ENCODE data around the gene RFX8. TPM values are rescaled to one million over a fixed set of nuclear protein-coding genes. Genes with fewer than 3 reads are reported as not detected.

Gene RFX8
- total and polyA plus RNA-seq, 9 of the 15 experiments (the other 6 are each of a cell fraction or from before 2014, with no cell fraction given) = not detected

DNA sequence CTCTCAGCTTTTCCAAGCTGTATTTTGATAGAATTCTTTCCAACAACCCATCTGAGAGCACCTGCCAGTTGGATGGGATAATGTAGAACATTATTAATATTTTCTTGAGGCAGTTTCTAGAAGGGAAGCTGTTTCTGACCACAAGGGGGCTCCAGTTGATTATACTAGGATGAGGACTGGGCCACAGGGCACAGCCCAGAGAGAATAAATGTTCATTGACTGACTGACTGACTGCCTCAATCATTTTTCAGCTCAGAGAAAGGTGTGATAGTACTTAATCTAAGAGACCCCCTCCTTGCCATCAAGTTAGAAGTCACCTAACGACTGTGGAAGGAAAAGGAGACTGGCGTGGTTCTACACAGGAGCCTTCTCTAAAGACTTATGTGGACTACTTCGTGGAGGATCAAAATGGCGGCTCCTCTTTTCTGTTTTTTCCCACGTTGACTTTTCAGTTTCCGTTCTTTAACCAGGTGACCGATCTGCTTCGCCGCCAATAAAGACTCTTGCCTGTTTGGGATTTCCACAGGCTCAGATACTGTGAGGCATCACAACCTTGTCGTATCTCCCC, 55.7 kb downstream of the RFX8 start:
- H3K79me2 ChIP-seq (ENCODE audit: control insufficient read depth, insufficient read depth, low read length) = no peaks in the 10 kb centered on the region
- no peaks in the 10 kb centered on the region for H3K4me1 ChIP-seq (replicated peaks in 1 of 2; ENCODE audit: control insufficient read depth in 2 of 2, insufficient read depth in 2 of 2, low read length in 2 of 2)
- DNase-seq (ENCODE audit: extremely low read depth in 1 of 4, low spot score in 3 of 4) = peak; percentile 55 to 75 (median 62)
- 17% methylated on average over 10 of the region's 10 CpGs for WGBS (ENCODE audit: insufficient coverage, low coverage, missing lambda C conversion rate)
- peaks cover 4 to 41% of the 10 kb centered on the region in 2 experiments; a peak in 3 of 5 replicates for H3K27me3 ChIP-seq (ENCODE audit: control insufficient read depth in 2 of 2, insufficient read depth in 2 of 2, low read length in 2 of 2)
- H3K9me1 ChIP-seq (ENCODE audit: control insufficient read depth, insufficient read depth, low read length) = no peaks in the 10 kb centered on the region
- H3K9me3 ChIP-seq (replicated peaks; ENCODE audit: control insufficient read depth, insufficient read depth, low read depth, low read length) = 0 out of 2 replicates have a peak, but pooled peaks cover 2% of the 10 kb centered on the region
- no peaks in the 10 kb centered on the region for H3K36me3 ChIP-seq (ENCODE audit: control insufficient read depth, insufficient read depth, low read length)
- H2AFZ ChIP-seq (ENCODE audit: low read depth, low read length) = peak overlapping the region; percentile 72
- peak overlapping the region; percentile 29; the same call in 1 of the 2 replicates for H3K4me2 ChIP-seq (ENCODE audit: insufficient read depth, low read length)
- no peak overlapping the region for H3K4me3 ChIP-seq
- H4K20me1 ChIP-seq (replicated peaks; ENCODE audit: control insufficient read depth, insufficient read depth, low read length) = no peaks in the 10 kb centered on the region
- in situ Hi-C loops (cut with MboI) = loop anchor here (10.0 kb wide), 1 partner anchor 406 kb away; no protein-coding TSS in a partner anchor
- ChIA-PET CTCF (ENCODE audit: low intra/inter-chr PET ratio) (interaction anchor here (0.6 to 2.1 kb wide), 3 partner anchors 235 to 455 kb away, joined by 3 to 9 read pairs (median 4); no protein-coding TSS in a partner anchor), POLR2A (no interaction called here)
- BruUV-seq (replicated peaks) = no TSS peak
- intact Hi-C loops (cut with micrococcal nuclease) = loop anchor here (1.0 to 10.0 kb wide), 4 partner anchors 77 to 566 kb away; no protein-coding TSS in a partner anchor
- no peak overlapping the region for H3K27ac ChIP-seq (ENCODE audit: extremely low read depth, low read depth, low read length)
- H3K9ac ChIP-seq (ENCODE audit: insufficient read depth in 1 of 2, low read depth in 2 of 2, low read length in 2 of 2) = no peak overlapping the region
- ATAC-seq = peak; percentile 98
- FAIRE-seq = peak; percentile 77
- TF ChIP-seq L3MBTL2 (IDR thresholded peaks at IDR 0.05) (peak; percentile 70), YY1 (IDR thresholded peaks at IDR 0.05; ENCODE audit: borderline replicate concordance in 1 of 3, control insufficient read depth in 1 of 3, extremely low read depth in 1 of 3, insufficient read depth in 3 of 3, insufficient read length in 1 of 3, insufficient replicate concordance in 2 of 3, low read depth in 1 of 3, low read length in 2 of 3) (peak in 2 of 3 experiments; percentile 13 to 54), ZNF3 (CRISPR knock-in tag; IDR thresholded peaks at IDR 0.05) (peak; percentile 99), SMC3 (conservative IDR thresholded peaks at IDR 0.05; ENCODE audit: insufficient read depth, low read depth, low read length) (0 out of 2 replicates have a peak, but pooled peaks have one; percentile 50), RBM25 (IDR thresholded peaks at IDR 0.05; ENCODE audit: low read depth, low read length, severe bottlenecking) (peak; percentile 44), STAG1 (CRISPR knock-in tag; IDR thresholded peaks at IDR 0.05; ENCODE audit: borderline replicate concordance) (peak; percentile 43; the same call in 1 of the 2 replicates), MYNN (IDR thresholded peaks at IDR 0.05) (no peak), MYNN (CRISPR knock-in tag; IDR thresholded peaks at IDR 0.05) (no peak), ATF1 (CRISPR knock-in tag; IDR thresholded peaks at IDR 0.05) (no peak), ATF1 (tag; IDR thresholded peaks at IDR 0.05) (0 out of 2 replicates have a peak, but pooled peaks have one; percentile 6), SMARCA5 (IDR thresholded peaks at IDR 0.05) (0 out of 2 replicates have a peak, but pooled peaks have one; percentile 19)
- TF ChIP-seq, protein P1, sequence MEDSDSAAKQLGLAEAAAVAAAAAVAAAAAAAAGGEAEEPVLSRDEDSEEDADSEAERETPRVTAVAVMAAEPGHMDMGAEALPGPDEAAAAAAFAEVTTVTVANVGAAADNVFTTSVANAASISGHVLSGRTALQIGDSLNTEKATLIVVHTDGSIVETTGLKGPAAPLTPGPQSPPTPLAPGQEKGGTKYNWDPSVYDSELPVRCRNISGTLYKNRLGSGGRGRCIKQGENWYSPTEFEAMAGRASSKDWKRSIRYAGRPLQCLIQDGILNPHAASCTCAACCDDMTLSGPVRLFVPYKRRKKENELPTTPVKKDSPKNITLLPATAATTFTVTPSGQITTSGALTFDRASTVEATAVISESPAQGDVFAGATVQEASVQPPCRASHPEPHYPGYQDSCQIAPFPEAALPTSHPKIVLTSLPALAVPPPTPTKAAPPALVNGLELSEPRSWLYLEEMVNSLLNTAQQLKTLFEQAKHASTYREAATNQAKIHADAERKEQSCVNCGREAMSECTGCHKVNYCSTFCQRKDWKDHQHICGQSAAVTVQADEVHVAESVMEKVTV (CRISPR knock-in tag; IDR thresholded peaks at IDR 0.05) = peak; percentile 59; the same call in 1 of the 2 replicates
- TF ChIP-seq, protein P2, sequence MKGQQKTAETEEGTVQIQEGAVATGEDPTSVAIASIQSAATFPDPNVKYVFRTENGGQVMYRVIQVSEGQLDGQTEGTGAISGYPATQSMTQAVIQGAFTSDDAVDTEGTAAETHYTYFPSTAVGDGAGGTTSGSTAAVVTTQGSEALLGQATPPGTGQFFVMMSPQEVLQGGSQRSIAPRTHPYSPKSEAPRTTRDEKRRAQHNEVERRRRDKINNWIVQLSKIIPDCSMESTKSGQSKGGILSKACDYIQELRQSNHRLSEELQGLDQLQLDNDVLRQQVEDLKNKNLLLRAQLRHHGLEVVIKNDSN (CRISPR knock-in tag; IDR thresholded peaks at IDR 0.05) = no peak
- TF ChIP-seq, protein P3, sequence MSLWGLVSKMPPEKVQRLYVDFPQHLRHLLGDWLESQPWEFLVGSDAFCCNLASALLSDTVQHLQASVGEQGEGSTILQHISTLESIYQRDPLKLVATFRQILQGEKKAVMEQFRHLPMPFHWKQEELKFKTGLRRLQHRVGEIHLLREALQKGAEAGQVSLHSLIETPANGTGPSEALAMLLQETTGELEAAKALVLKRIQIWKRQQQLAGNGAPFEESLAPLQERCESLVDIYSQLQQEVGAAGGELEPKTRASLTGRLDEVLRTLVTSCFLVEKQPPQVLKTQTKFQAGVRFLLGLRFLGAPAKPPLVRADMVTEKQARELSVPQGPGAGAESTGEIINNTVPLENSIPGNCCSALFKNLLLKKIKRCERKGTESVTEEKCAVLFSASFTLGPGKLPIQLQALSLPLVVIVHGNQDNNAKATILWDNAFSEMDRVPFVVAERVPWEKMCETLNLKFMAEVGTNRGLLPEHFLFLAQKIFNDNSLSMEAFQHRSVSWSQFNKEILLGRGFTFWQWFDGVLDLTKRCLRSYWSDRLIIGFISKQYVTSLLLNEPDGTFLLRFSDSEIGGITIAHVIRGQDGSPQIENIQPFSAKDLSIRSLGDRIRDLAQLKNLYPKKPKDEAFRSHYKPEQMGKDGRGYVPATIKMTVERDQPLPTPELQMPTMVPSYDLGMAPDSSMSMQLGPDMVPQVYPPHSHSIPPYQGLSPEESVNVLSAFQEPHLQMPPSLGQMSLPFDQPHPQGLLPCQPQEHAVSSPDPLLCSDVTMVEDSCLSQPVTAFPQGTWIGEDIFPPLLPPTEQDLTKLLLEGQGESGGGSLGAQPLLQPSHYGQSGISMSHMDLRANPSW (CRISPR knock-in tag; IDR thresholded peaks at IDR 0.05) = no peak

Measured in K562 (cell line).